ENCODE measurements around the gene SHH.

SHH gene

DNA sequence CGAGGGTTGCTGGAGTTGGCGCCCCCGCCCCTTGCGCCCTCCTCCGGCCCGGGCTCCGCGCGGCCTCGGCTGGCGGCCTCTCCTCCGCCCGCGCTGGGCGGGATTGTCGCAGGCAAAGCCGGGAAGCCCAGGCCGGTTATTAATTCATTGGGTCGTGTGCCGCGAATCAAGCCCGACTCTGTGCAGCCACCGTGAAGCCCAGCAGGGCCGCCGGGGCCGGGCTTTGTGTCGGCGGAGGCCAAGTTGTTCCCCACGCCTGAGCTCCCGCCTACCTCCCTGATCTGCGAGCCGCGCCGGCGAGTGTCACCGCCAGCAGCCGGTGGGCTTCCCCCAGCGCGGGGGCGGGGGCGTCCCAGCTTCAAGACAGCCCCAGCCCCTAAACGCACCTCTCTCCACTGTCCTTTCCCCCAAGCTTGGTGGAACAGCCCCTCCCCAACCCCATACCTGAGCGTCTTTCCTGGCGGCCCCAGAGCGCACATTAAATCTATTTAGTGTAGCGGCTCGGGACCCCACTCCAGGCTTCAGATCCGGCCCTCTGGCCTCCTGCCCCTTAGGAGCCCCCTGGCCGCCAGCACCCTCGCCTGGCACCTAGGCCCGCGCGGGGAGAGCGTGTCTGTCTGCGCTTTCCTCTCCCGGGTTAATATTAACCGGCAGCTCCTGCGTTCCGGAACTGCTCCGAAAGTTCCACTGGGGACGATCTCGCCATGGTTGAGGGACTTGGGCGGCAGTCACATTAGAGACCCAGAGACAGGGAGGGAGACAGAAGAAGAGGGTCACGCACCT is 3.5 kb downstream of the SHH start:
- ATAC-seq: no peak
- TF ChIP-seq ZC3H10 (CRISPR knock-in tag; IDR thresholded peaks at IDR 0.05) (no peak), ZFP30 (CRISPR knock-in tag; IDR thresholded peaks at IDR 0.05) (no peak), ZFP3 (CRISPR knock-in tag; IDR thresholded peaks at IDR 0.05) (no peak), ZNF565 (CRISPR knock-in tag; conservative IDR thresholded peaks at IDR 0.05; ENCODE audit: low read depth) (no peak), TOX (CRISPR knock-in tag; IDR thresholded peaks at IDR 0.05; ENCODE audit: borderline replicate concordance) (no peak), GLIS3 (CRISPR knock-in tag; IDR thresholded peaks at IDR 0.05) (no peak)
- TF ChIP-seq, protein P1, sequence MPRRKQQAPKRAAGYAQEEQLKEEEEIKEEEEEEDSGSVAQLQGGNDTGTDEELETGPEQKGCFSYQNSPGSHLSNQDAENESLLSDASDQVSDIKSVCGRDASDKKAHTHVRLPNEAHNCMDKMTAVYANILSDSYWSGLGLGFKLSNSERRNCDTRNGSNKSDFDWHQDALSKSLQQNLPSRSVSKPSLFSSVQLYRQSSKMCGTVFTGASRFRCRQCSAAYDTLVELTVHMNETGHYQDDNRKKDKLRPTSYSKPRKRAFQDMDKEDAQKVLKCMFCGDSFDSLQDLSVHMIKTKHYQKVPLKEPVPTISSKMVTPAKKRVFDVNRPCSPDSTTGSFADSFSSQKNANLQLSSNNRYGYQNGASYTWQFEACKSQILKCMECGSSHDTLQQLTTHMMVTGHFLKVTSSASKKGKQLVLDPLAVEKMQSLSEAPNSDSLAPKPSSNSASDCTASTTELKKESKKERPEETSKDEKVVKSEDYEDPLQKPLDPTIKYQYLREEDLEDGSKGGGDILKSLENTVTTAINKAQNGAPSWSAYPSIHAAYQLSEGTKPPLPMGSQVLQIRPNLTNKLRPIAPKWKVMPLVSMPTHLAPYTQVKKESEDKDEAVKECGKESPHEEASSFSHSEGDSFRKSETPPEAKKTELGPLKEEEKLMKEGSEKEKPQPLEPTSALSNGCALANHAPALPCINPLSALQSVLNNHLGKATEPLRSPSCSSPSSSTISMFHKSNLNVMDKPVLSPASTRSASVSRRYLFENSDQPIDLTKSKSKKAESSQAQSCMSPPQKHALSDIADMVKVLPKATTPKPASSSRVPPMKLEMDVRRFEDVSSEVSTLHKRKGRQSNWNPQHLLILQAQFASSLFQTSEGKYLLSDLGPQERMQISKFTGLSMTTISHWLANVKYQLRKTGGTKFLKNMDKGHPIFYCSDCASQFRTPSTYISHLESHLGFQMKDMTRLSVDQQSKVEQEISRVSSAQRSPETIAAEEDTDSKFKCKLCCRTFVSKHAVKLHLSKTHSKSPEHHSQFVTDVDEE (CRISPR knock-in tag; IDR thresholded peaks at IDR 0.05): no peak
- TF ChIP-seq, protein P2, sequence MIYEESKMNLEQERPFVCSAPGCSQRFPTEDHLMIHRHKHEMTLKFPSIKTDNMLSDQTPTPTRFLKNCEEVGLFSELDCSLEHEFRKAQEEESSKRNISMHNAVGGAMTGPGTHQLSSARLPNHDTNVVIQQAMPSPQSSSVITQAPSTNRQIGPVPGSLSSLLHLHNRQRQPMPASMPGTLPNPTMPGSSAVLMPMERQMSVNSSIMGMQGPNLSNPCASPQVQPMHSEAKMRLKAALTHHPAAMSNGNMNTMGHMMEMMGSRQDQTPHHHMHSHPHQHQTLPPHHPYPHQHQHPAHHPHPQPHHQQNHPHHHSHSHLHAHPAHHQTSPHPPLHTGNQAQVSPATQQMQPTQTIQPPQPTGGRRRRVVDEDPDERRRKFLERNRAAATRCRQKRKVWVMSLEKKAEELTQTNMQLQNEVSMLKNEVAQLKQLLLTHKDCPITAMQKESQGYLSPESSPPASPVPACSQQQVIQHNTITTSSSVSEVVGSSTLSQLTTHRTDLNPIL (CRISPR knock-in tag; IDR thresholded peaks at IDR 0.05; ENCODE audit: low read depth): no peak
- TF ChIP-seq, protein P3, sequence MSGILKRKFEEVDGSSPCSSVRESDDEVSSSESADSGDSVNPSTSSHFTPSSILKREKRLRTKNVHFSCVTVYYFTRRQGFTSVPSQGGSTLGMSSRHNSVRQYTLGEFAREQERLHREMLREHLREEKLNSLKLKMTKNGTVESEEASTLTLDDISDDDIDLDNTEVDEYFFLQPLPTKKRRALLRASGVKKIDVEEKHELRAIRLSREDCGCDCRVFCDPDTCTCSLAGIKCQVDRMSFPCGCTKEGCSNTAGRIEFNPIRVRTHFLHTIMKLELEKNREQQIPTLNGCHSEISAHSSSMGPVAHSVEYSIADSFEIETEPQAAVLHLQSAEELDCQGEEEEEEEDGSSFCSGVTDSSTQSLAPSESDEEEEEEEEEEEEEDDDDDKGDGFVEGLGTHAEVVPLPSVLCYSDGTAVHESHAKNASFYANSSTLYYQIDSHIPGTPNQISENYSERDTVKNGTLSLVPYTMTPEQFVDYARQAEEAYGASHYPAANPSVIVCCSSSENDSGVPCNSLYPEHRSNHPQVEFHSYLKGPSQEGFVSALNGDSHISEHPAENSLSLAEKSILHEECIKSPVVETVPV (CRISPR knock-in tag; IDR thresholded peaks at IDR 0.05): no peak

DNA sequence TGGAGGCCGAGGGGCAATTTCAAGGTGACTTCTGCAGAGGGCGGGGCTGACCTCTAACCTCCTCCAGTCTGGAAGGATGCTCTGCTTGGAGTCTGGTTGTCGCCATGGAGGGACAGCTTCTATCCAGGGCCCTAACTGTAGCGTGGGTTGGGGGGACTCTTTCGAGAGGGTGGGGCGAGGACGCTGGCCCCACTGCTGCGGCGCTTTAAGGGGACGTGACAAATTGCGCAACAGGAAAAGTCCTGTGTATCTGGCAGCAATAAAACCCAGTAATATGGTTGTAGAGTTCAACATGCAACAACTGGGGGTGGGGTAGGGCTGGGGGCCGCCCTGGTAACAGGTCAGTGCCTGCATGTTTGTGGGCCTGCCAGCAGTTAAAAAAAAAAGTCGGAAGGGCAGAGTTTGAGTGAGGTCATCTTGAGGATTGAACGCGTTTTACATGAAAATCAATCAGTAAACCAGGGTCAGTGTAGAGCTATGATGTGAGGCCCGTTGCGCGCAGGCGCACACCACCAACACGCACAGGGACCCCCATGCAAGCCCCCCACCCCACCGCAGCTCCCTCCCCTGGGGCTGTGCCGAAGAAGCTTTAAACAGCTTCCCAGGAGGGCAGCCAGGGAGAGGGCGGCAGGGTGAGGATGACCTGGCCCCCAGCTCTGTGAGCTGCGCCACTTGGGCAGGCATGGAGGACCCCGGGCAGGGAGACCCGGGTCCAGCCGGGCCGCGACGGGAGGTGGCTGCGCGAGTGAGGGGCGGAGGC is 4.3 kb downstream of the SHH start:
- ATAC-seq: no peak
- TF ChIP-seq ISL1 (CRISPR knock-in tag; IDR thresholded peaks at IDR 0.05) (no peak), ESRRG (CRISPR knock-in tag; IDR thresholded peaks at IDR 0.05) (no peak), GLIS3 (CRISPR knock-in tag; IDR thresholded peaks at IDR 0.05) (no peak), TCF4 (CRISPR knock-in tag; IDR thresholded peaks at IDR 0.05; ENCODE audit: borderline replicate concordance) (no peak), ZNF70 (CRISPR knock-in tag; IDR thresholded peaks at IDR 0.05) (no peak), PPARA (CRISPR knock-in tag; IDR thresholded peaks at IDR 0.05; ENCODE audit: borderline replicate concordance) (no peak), TOX (CRISPR knock-in tag; IDR thresholded peaks at IDR 0.05; ENCODE audit: borderline replicate concordance) (no peak), CSDC2 (CRISPR knock-in tag; IDR thresholded peaks at IDR 0.05) (no peak), ZNF565 (CRISPR knock-in tag; conservative IDR thresholded peaks at IDR 0.05; ENCODE audit: low read depth) (no peak), SNAI2 (CRISPR knock-in tag; IDR thresholded peaks at IDR 0.05) (no peak), RARB (CRISPR knock-in tag; IDR thresholded peaks at IDR 0.05) (no peak), BACH2 (CRISPR knock-in tag; IDR thresholded peaks at IDR 0.05; ENCODE audit: borderline replicate concordance) (no peak), ZC3H10 (CRISPR knock-in tag; IDR thresholded peaks at IDR 0.05) (no peak)
- TF ChIP-seq, protein P4, sequence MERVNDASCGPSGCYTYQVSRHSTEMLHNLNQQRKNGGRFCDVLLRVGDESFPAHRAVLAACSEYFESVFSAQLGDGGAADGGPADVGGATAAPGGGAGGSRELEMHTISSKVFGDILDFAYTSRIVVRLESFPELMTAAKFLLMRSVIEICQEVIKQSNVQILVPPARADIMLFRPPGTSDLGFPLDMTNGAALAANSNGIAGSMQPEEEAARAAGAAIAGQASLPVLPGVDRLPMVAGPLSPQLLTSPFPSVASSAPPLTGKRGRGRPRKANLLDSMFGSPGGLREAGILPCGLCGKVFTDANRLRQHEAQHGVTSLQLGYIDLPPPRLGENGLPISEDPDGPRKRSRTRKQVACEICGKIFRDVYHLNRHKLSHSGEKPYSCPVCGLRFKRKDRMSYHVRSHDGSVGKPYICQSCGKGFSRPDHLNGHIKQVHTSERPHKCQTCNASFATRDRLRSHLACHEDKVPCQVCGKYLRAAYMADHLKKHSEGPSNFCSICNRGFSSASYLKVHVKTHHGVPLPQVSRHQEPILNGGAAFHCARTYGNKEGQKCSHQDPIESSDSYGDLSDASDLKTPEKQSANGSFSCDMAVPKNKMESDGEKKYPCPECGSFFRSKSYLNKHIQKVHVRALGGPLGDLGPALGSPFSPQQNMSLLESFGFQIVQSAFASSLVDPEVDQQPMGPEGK (CRISPR knock-in tag; IDR thresholded peaks at IDR 0.05; ENCODE audit: borderline replicate concordance): no peak
- TF ChIP-seq, protein P3 (CRISPR knock-in tag; IDR thresholded peaks at IDR 0.05): no peak

Measured in SK-N-SH treated with all-trans-retinoic acid at 6 μM for 48 hours (cell line).